Activated CD4-positive, alpha-beta T cell treated with anti-CD3 and anti-CD28 coated beads for 36 hours (primary cell): ENCODE results near the gene TRAPPC4. TPM values are rescaled to one million over a fixed set of nuclear protein-coding genes. Genes with fewer than 3 reads are reported as not detected.
"Not testable (repeated sequence)": the region's sequence is repeated elsewhere in the genome, so short reads cannot be mapped to it uniquely, and the experiment has no call there.

Source experiments
- ATAC-seq: fragments of 200-7000 bp; cut with Tn5 transposase; one replicate; pipeline ENCODE4 v1.10.0; 2021; ENCODE audit warnings: mild to moderate bottlenecking, moderate library complexity
- CTCF ChIA-PET: fragments of 350-600 bp; sonication (Branson Sonifier 250); formaldehyde crosslinking; loops from one replicate; lab custom pipeline; 2021; ENCODE audit warnings: antibody characterized with exemption; lab: Charles Lee
- POLR2A ChIA-PET: fragments of 350-600 bp; sonication (Branson Sonifier 250); formaldehyde crosslinking; loops from one replicate; lab custom pipeline; 2021; ENCODE audit warnings: antibody characterized with exemption, inconsistent platforms; lab: Charles Lee
- DNase-seq: peaks from one replicate; pipeline ENCODE4 v3.0.0-alpha.2; 2020
- H3K27ac Mint-ChIP-seq: one replicate; pipeline ENCODE4 v1.8.0; 2021; ENCODE audit warnings: mixed read lengths
- H3K27me3 Mint-ChIP-seq: one replicate; pipeline ENCODE4 v1.8.0; 2021; ENCODE audit warnings: mixed read lengths
- H3K36me3 Mint-ChIP-seq: one replicate; pipeline ENCODE4 v1.8.0; 2021; ENCODE audit warnings: low read depth, mixed read lengths
- H3K4me1 Mint-ChIP-seq: one replicate; pipeline ENCODE4 v1.8.0; 2021; ENCODE audit warnings: mixed read lengths
- H3K4me3 Mint-ChIP-seq: one replicate; pipeline ENCODE4 v1.8.0; 2021; ENCODE audit warnings: mild to moderate bottlenecking, moderate library complexity, mixed read lengths
- H3K9me3 Mint-ChIP-seq: one replicate; pipeline ENCODE4 v1.8.0; 2021; ENCODE audit warnings: low read depth, mixed read lengths
- intact Hi-C, 2 experiments: fragments of 100-400 bp; cut with DNase I in 1 of 2; cut with micrococcal nuclease in 1 of 2; formaldehyde crosslinking; loops; one replicate each; pipeline versions ENCODE4 v1.14.2 to v1.15.1; 2022 to 2024; cut with DNase I, micrococcal nuclease
- total RNA-seq, 2 experiments: library from RNA; stranded (reverse); gene quantifications; one replicate each; pipeline ENCODE4 v1.2.3, GENCODE V29; 2021

TRAPPC4 gene
- total RNA-seq, 2 experiments from 2014 or later: 62.2 to 81.9 TPM

DNA sequence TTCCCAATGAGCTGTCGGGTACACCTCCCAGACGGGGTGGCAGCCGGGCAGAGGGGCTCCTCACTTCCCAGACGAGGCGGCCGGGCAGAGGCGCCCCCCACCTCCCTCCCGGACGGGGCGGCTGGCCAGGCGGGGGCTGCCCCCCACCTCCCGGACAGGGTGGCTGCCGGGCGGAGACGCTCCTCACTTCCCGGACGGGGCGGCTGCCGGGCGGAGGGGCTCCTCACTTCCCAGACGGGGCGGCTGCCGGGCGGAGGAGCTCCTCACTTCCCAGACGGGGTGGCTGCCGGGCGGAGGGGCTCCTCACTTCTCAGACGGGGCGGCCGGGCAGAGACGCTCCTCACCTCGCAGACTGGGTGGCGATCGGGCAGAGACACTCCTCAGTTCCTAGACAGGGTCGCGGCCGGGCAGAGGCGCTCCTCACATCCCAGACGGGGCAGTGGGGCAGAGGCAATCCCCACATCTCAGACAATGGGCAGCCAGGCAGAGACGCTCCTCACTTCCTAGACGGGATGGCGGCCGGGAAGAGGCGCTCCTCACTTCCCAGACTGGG is 27.0 kb upstream of the TRAPPC4 start:
- H3K9me3 Mint-ChIP-seq, DNase-seq, POLR2A ChIA-PET, H3K27me3 Mint-ChIP-seq, intact Hi-C loops, H3K4me1 Mint-ChIP-seq, H3K4me3 Mint-ChIP-seq, CTCF ChIA-PET, H3K27ac Mint-ChIP-seq, ATAC-seq: not testable (repeated sequence)
- H3K36me3 Mint-ChIP-seq: peaks cover 19% of the 10 kb centered on the region

- Mint-ChIP-seq H3K27me3 (no peaks in the 10 kb centered on the region), H3K27ac (peak overlapping the region; percentile 98), H3K36me3 (peaks cover 41% of the 10 kb centered on the region), H3K4me1 (peaks cover 32% of the 10 kb centered on the region), H3K4me3 (peak overlapping the region; percentile 88), H3K9me3 (no peaks in the 10 kb centered on the region)
- CTCF ChIA-PET: interaction anchor here (0.6 to 2.0 kb wide), 9 partner anchors 22 to 204 kb away, joined by 3 to 5 read pairs (median 4); partner anchors contain the start of gene HYOU1
- intact Hi-C loops: loop anchor here (1.0 to 5.0 kb wide), 5 partner anchors 67 to 425 kb away; partner anchors contain the start of genes ARCN1 (in 1 of the 2) and DDX6 (in 1 of the 2)
- POLR2A ChIA-PET: interaction anchor here (0.6 to 1.6 kb wide), 10 partner anchors 17 to 230 kb away, joined by 3 to 6 read pairs (median 4); partner anchors contain the start of genes CXCR5, DPAGT1, RPS25 and TRAPPC4
- peak; percentile 62 for ATAC-seq
- peak; percentile 70 for DNase-seq
These were observed 21.5 kb upstream of the TRAPPC4 start for GRCh38 chr11:118996926-118997626.

DNA sequence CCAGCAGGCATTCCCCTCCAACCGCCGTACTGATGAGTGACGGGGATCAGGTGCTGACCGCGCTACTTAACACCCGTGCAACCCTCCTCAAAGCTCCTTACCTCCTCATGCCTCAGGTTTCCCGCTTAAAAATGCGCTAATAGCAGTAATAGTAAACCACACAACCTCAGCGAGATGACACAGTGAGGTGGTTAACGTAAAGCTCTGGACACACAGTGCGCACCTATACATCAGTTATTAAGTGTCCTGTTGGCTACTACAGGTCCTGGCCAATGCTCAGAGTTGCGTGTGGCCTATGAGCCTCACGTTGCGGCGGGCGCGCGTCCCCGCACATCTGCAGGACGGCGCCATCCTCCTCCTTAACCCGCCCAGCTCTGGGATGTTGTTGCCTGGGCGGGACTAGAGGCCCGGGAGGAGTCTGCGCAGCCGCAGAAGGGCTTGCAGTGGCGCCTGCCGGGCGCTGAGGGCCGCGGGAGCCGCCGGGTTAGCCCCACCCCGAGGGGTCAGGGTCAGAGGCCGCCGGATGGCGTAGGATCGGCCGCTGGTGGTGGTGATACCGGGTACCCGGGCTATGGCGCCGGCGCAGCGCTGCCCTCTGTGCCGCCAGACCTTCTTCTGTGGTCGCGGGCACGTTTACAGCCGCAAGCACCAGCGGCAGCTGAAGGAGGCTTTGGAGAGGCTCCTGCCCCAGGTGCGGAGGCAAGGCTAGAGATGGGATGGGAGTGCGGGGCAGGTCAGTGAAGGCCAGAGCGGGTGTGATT is 20.8 kb upstream of the TRAPPC4 start, which contains the start of gene CENATAC:
TSS of gene CENATAC (plus strand) at position 512 of the 761 bp plus-strand sequence. CDS start at position 572, 60 bp downstream.
- ATAC-seq (peak; percentile 93), DNase-seq (peak; percentile 98)
- peak within 1 kb of the TSS; percentile 88 for H3K4me3 Mint-ChIP-seq
- ChIA-PET POLR2A (interaction anchor here (0.6 to 1.6 kb wide), 9 partner anchors 16 to 211 kb away, joined by 3 to 6 read pairs (median 4); partner anchors contain the start of genes CXCR5, DPAGT1, RPS25 and TRAPPC4), CTCF (interaction anchor here (0.6 to 2.0 kb wide), 11 partner anchors 22 to 340 kb away, joined by 3 to 5 read pairs (median 4); partner anchors contain the start of gene HYOU1)
- H3K27me3 Mint-ChIP-seq: no peaks in the 10 kb centered on the region
- peaks cover 32% of the 10 kb centered on the region for H3K4me1 Mint-ChIP-seq
- H3K36me3 Mint-ChIP-seq: peaks cover 43% of the 10 kb centered on the region
- no peaks in the 10 kb centered on the region for H3K9me3 Mint-ChIP-seq
- intact Hi-C loops: loop anchor here (1.0 to 5.0 kb wide), 13 partner anchors 20 to 597 kb away; partner anchors contain the start of genes RPS25 (in 2 of the 2), SLC37A4 (in 2 of the 2), TRAPPC4 (in 2 of the 2) and ARCN1 (in 1 of the 2)
- H3K27ac Mint-ChIP-seq: peak within 1 kb of the TSS; percentile 98

- no peak for DNase-seq
- ChIA-PET CTCF (interaction anchor here (0.7 to 1.7 kb wide), 4 partner anchors 97 to 397 kb away, joined by 3 to 4 read pairs (median 3); a partner anchor contains a TSS), POLR2A (interaction anchor here (1.0 to 1.6 kb wide), 5 partner anchors 16 to 206 kb away, joined by 3 to 6 read pairs (median 5); partner anchors contain the start of genes DPAGT1, RPS25 and TRAPPC4)
- Mint-ChIP-seq H3K36me3 (peaks cover 47% of the 10 kb centered on the region), H3K4me1 (peaks cover 32% of the 10 kb centered on the region), H3K4me3 (peak overlapping the region; percentile 88), H3K27ac (peak overlapping the region; percentile 98), H3K27me3 (no peaks in the 10 kb centered on the region), H3K9me3 (no peaks in the 10 kb centered on the region)
- intact Hi-C loops: loop anchor here (1.0 to 5.0 kb wide), 12 partner anchors 20 to 598 kb away; partner anchors contain the start of genes RPS25 (in 2 of the 2), SLC37A4 (in 2 of the 2), TRAPPC4 (in 2 of the 2) and ARCN1 (in 1 of the 2)
- peak; percentile 5 for ATAC-seq
These were observed 20.2 kb upstream of the TRAPPC4 start for GRCh38 chr11:118998388-118998717.

GRCh38 chr11:118998822-118999221 is 19.7 kb upstream of the TRAPPC4 start:
- no peak for DNase-seq
- ChIA-PET CTCF (interaction anchor here (0.7 to 1.7 kb wide), 3 partner anchors 17 to 398 kb away, joined by 3 to 4 read pairs (median 4); no protein-coding TSS in a partner anchor), POLR2A (no interaction called here)
- no peak for ATAC-seq
- H3K9me3 Mint-ChIP-seq: no peaks in the 10 kb centered on the region
- peak overlapping the region; percentile 88 for H3K4me3 Mint-ChIP-seq
- peak overlapping the region; percentile 98 for H3K27ac Mint-ChIP-seq
- peaks cover 47% of the 10 kb centered on the region for H3K36me3 Mint-ChIP-seq
- H3K27me3 Mint-ChIP-seq: no peaks in the 10 kb centered on the region
- intact Hi-C loops: loop anchor here (1.0 to 5.0 kb wide), 12 partner anchors 19 to 598 kb away; partner anchors contain the start of genes RPS25 (in 2 of the 2), SLC37A4 (in 2 of the 2), TRAPPC4 (in 2 of the 2) and ARCN1 (in 1 of the 2)
- H3K4me1 Mint-ChIP-seq: peaks cover 33% of the 10 kb centered on the region

DNA sequence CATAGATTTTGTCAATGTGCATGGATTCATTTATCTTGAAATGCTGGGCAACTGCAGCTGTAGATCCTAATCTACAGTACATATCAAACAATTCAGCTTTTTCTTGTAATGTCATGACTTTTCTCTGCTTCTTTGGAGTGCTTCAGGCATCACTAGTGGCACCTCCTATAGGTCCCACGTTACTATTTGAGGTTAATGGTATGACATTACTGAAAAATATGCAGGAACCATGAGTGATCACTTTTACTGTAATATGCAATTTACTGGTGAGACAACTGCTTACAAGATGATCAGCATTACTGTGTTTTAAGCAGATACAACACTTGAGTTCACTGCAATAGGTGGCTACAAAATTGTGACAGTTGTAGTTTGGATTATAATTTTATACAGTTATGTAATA is 17.7 kb upstream of the TRAPPC4 start:
- ChIA-PET CTCF (interaction anchor here (0.9 to 1.4 kb wide), 2 partner anchors 11 to 15 kb away, joined by 3 to 4 read pairs; no protein-coding TSS in a partner anchor), POLR2A (no interaction called here)
- intact Hi-C loops: no loop called here
- Mint-ChIP-seq H3K9me3 (no peaks in the 10 kb centered on the region), H3K36me3 (peaks cover 54% of the 10 kb centered on the region), H3K27me3 (no peaks in the 10 kb centered on the region), H3K4me1 (peaks cover 38% of the 10 kb centered on the region), H3K4me3 (no peak overlapping the region), H3K27ac (no peak overlapping the region)
- DNase-seq: no peak
- ATAC-seq: no peak

- POLR2A ChIA-PET: no interaction called here
- no peaks in the 10 kb centered on the region for H3K27me3 Mint-ChIP-seq
- H3K27ac Mint-ChIP-seq: peak overlapping the region; percentile 21
- no peaks in the 10 kb centered on the region for H3K9me3 Mint-ChIP-seq
- peak; percentile 75 for ATAC-seq
- intact Hi-C loops: no loop called here
- H3K36me3 Mint-ChIP-seq: peaks cover 40% of the 10 kb centered on the region
- CTCF ChIA-PET: no interaction called here
- DNase-seq: peak; percentile 21
- peaks cover 13% of the 10 kb centered on the region for H3K4me1 Mint-ChIP-seq
- H3K4me3 Mint-ChIP-seq: no peak overlapping the region
These were observed 11.9 kb upstream of the TRAPPC4 start for GRCh38 chr11:119006656-119007055.

GRCh38 chr11:119011476-119012053 is 7.0 kb upstream of the TRAPPC4 start:
- ATAC-seq (no peak), DNase-seq (no peak)
- Mint-ChIP-seq H3K4me3 (no peak overlapping the region), H3K9me3 (no peaks in the 10 kb centered on the region), H3K27me3 (no peaks in the 10 kb centered on the region), H3K36me3 (peaks cover 58% of the 10 kb centered on the region), H3K27ac (no peak overlapping the region), H3K4me1 (peaks cover 31% of the 10 kb centered on the region)
- intact Hi-C loops: no loop called here
- ChIA-PET CTCF (interaction anchor here (0.6 to 0.8 kb wide), 2 partner anchors 11 to 104 kb away, joined by 3 to 4 read pairs; no protein-coding TSS in a partner anchor), POLR2A (no interaction called here)

DNA sequence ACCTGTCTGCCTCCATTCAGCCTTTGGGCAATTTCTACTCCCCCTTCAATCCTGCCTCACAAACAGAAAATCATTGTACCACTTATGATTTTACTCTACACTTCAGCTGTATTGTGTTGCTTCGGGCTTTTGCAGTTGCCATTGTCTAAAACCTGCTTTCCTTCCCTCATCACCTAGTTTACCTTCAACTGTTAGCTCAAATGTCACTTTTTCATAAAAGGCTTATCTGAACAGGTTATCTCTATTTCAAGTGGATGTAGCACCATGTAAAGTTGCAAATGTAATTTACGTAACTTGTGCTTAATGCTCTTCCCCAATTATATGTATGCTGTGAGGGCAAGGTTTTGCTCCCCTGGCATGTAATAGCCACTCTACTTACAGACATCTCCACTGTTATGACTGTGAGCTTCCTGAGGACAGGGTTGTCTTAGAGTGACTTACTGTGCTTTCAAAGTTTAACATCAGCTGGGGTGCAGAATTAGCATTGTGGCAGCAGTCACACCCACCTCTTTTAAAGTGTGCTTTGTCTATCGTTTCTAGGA is 5.9 kb upstream of the TRAPPC4 start:
- no peaks in the 10 kb centered on the region for H3K9me3 Mint-ChIP-seq
- peaks cover 30% of the 10 kb centered on the region for H3K4me1 Mint-ChIP-seq
- H3K4me3 Mint-ChIP-seq: no peak overlapping the region
- no peaks in the 10 kb centered on the region for H3K27me3 Mint-ChIP-seq
- ATAC-seq: no peak
- CTCF ChIA-PET: interaction anchor here (0.8 kb wide), 1 partner anchor 12 kb away, joined by 3 read pairs; no protein-coding TSS in a partner anchor
- intact Hi-C loops: no loop called here
- DNase-seq: no peak
- peaks cover 63% of the 10 kb centered on the region for H3K36me3 Mint-ChIP-seq
- H3K27ac Mint-ChIP-seq: peak overlapping the region; percentile 39
- POLR2A ChIA-PET: no interaction called here
